ENCODE results near the gene CRYBG1.

DNA sequence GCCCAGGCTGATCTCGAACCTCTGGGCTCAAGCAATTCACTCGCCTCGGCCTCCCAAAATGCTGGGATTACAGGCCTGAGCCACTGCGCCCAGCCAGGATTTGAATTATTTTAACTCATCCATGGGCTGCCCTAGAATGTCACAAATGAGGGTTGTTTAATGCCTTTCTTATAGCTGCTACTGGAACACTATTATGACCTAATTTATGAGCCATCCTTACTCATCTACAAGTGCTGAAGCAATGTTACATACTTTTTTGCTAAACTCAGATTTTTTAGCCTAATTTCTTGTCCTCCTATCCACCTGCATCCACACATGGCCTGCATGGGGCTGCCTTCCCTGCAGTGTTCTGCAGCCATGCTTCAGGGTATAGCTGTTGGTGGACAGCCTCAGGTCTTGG lies 208.9 kb downstream of the CRYBG1 start:
- no peak for TF ChIP-seq EZH2 (IDR thresholded peaks at IDR 0.05)
- TF ChIP-seq, protein P1, sequence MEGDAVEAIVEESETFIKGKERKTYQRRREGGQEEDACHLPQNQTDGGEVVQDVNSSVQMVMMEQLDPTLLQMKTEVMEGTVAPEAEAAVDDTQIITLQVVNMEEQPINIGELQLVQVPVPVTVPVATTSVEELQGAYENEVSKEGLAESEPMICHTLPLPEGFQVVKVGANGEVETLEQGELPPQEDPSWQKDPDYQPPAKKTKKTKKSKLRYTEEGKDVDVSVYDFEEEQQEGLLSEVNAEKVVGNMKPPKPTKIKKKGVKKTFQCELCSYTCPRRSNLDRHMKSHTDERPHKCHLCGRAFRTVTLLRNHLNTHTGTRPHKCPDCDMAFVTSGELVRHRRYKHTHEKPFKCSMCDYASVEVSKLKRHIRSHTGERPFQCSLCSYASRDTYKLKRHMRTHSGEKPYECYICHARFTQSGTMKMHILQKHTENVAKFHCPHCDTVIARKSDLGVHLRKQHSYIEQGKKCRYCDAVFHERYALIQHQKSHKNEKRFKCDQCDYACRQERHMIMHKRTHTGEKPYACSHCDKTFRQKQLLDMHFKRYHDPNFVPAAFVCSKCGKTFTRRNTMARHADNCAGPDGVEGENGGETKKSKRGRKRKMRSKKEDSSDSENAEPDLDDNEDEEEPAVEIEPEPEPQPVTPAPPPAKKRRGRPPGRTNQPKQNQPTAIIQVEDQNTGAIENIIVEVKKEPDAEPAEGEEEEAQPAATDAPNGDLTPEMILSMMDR (IDR thresholded peaks at IDR 0.05), result no peak

Measured in neural progenitor cell (in vitro differentiated cells).